NOMO-1 (cell line): Measurements from ENCODE around the gene C3.
A peak's percentile ranks its signal among the peaks of the same experiment; 100 is the strongest.

Source experiments
- DNase-seq, 2 experiments: peaks; one replicate each; lab custom pipeline; 2025; ENCODE audit not compliant: unreplicated experiment in 2 of 2; lab: John Stamatoyannopoulos, UW

Gene C3

GRCh38 chr19:6731822-6732221 is 11.4 kb upstream of the C3 start:
- no peak for DNase-seq

- DNase-seq = no peak
Observed at GRCh38 chr19:6730941-6731670, 10.7 kb upstream of the C3 start.

- DNase-seq = peak in 1 of 2 experiments; percentile 40
Observed at GRCh38 chr19:6730153-6730804, 9.8 kb upstream of the C3 start.

GRCh38 chr19:6729573-6730152 is 9.2 kb upstream of the C3 start:
- no peak for DNase-seq

- peak; percentile 75 to 88 for DNase-seq
Observed at GRCh38 chr19:6728346-6728745, 7.9 kb upstream of the C3 start.

GRCh38 chr19:6725513-6726231 is 5.2 kb upstream of the C3 start:
- DNase-seq = no peak

- no peak for DNase-seq
Observed at GRCh38 chr19:6724631-6725492, 4.4 kb upstream of the C3 start.

- DNase-seq = peak; percentile 49 to 56
Observed at GRCh38 chr19:6723738-6724137, 3.3 kb upstream of the C3 start.

GRCh38 chr19:6723108-6723618 is 2.7 kb upstream of the C3 start:
- DNase-seq = no peak

- no peak for DNase-seq
Observed at GRCh38 chr19:6721773-6722172, 1.3 kb upstream of the C3 start.

- peak in 1 of 2 experiments; percentile 21 for DNase-seq
Observed at GRCh38 chr19:6721138-6721474, 656 bp upstream of the C3 start.

- no peak for DNase-seq
Observed at GRCh38 chr19:6719992-6720368, 470 bp downstream of the C3 start.

- DNase-seq = no peak
Observed at GRCh38 chr19:6719540-6719861, 949 bp downstream of the C3 start.

GRCh38 chr19:6718741-6719539 is 1.5 kb downstream of the C3 start:
- no peak for DNase-seq

GRCh38 chr19:6718111-6718740 is 2.2 kb downstream of the C3 start:
- DNase-seq = no peak

GRCh38 chr19:6717441-6717971 is 2.9 kb downstream of the C3 start:
- DNase-seq = no peak

GRCh38 chr19:6717036-6717435 is 3.4 kb downstream of the C3 start:
- no peak for DNase-seq

GRCh38 chr19:6716610-6716970 is 3.9 kb downstream of the C3 start:
- DNase-seq = no peak
